Stimulated activated CD4-positive, alpha-beta T cell treated with anti-CD3 and anti-CD28 coated beads, Interleukin-2, amount 100 ng/mL, for 4 hours (primary cell): ENCODE measurements around the gene LYPD3.
"Not testable (repeated sequence)": the region's sequence is repeated elsewhere in the genome, so short reads cannot be mapped to it uniquely, and the experiment has no call there.

Source experiments
- DNase-seq: peaks from one replicate; pipeline ENCODE4 v3.0.0-alpha.2; 2020; ENCODE audit warnings: low read depth

Gene LYPD3

DNA sequence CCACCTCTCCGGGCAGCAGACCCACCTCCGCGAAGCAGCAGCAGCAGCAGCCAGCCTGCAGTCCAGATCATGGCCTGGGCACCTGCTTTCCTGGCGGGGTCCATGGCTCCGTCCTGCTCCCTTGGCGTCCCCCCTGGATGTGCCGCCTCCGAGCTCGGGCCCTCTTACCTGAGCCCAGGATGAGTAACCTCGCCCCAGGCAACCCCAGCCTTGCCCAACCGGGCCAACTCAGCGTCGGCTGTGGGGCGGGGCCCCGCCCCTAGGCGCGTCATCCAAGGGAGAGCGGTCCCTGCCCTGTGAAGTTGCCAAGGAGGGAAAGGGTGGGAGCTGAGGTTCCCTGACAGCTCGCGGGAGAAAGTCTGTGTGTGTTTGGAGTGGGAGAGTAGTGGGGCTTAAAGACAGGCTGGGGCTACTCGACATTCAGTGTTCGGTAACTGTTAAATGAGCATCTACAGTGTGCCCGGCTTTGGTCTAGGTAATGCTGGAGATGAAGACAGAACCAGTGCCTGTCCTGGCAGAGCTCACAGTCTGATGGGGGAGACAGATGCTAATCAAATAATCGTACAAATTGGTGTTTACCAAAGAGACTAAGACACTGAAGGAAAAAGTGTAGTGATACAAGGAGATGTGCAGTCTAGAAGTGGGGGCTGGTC is at the start of gene LYPD3:
Gene LYPD3, minus strand, starts transcription at position 141 of the 653 bp plus-strand sequence. Its CDS starts 37 bp downstream, at position 104.
- DNase-seq: no peak

- not testable (repeated sequence) for DNase-seq
Measured at GRCh38 chr19:43512399-43512798, 47.0 kb upstream of the LYPD3 start.

GRCh38 chr19:43511324-43511723 is 45.9 kb upstream of the LYPD3 start:
- DNase-seq: no peak

GRCh38 chr19:43510713-43511112 is 45.3 kb upstream of the LYPD3 start:
- DNase-seq: no peak

DNA sequence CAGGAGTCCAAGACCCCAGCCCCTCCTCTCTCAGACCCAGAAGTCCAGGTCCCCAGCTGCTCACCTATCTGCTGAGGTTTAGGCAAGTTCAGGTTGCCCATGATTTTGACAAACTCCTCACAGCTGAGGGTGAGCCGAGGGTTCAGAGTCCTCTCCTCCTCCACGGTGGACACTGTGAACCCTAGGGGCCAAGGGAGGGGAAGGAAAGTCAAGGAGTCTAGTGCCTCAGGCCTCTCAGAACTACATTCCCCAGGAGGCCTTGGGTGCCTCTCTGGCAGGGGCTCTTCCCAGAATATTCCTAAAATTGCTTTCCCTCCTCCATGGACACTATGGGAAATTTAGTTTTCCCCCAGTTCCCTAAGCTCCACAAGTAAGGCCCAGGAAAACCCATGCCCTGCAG is 42.5 kb upstream of the LYPD3 start:
- no peak for DNase-seq

DNA sequence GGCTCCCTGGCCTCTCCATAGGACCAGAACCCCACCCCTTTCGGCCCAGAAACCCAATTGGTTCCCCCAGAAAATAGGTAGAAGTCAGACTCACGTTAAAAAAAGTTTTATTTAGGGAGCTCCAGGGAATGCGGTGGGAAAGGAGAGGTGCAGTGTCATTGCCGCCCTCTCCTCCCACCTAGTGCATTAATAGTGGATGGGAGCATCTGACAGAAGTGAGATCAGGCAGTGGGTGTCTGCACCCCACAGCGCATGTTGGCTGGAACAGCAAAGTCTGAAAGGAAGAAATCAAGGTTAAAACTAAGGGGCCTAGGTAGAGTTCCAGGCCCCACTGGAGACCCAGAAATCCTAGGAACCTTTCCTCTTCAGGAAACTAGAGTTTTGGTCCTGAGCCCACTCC is 41.2 kb upstream of the LYPD3 start:
- no peak for DNase-seq

DNA sequence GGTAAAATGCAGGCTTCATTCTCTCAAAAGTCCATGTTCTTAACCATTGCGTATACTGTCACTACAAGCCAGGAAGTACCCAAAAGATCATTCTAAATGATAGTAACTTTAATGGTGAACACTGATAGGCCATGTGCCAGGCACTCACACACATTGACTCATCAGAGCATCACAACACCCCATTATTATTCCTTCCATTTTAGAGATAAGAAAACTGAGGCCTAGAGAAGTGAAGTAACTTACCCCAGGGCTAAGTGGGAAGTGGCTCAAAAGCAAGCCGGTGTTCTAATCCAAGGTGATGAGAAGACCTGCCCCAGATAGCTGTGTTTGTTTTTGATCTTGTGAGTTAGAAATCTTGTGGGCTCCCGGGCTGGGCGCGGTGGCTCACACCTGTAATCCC is 40.5 kb upstream of the LYPD3 start:
- DNase-seq: no peak

GRCh38 chr19:43505186-43505456 is 39.7 kb upstream of the LYPD3 start:
- DNase-seq: no peak

- peak; percentile 40 for DNase-seq
Measured at GRCh38 chr19:43504426-43505185, 39.2 kb upstream of the LYPD3 start, which contains the start of gene PHLDB3. Gene PHLDB3 (minus strand): TSS chr19:43504746. CDS start chr19:43504118, 628 bp downstream.

DNA sequence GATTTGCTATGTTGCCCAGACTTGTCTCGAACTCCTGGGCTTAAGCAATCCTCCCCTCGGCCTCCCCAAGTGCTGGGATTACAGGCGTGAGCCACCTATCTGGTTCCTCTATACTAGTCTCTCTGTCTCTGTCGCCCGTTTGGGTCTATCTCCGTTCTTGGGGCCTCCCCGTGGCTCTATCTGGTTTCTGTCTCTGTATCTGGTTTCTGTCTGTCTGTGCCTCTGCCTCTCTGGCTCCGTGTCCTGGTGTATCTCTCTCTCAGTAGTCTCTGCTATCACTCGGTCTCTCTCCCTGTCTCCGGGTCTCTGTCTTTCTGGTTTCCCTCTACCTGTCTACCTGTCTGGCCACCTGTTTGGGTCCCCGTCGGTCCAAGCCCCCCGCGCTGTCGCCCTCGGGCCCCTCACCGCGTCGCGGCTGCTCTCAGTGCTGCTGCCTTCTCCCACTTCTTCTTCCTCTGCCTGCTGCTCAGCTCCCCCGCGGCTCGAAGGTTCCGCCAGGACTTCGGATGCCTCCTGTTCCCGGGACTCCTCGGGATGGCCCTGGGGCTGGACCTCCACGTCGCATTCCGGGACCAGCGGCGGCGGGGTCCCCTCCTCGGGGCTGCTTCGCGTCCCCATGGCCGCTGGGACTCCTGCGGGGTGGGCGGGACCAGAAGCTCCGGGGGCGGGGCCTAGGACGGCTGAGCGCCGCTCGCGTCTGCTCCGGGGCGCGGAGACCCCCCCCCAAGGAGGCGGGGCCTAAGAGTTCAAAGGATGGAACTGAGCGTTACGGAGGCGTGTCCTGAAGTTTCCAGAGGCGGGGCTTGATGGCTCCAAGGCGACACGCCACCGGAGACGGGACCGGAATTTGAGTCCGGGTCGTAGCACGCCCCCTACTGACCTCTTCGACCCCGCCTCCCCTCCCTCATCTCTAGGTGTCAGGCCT is 38.4 kb upstream of the LYPD3 start:
- DNase-seq: peak; percentile 99

- no peak for DNase-seq
Measured at GRCh38 chr19:43502419-43502976, 37.1 kb upstream of the LYPD3 start.

DNA sequence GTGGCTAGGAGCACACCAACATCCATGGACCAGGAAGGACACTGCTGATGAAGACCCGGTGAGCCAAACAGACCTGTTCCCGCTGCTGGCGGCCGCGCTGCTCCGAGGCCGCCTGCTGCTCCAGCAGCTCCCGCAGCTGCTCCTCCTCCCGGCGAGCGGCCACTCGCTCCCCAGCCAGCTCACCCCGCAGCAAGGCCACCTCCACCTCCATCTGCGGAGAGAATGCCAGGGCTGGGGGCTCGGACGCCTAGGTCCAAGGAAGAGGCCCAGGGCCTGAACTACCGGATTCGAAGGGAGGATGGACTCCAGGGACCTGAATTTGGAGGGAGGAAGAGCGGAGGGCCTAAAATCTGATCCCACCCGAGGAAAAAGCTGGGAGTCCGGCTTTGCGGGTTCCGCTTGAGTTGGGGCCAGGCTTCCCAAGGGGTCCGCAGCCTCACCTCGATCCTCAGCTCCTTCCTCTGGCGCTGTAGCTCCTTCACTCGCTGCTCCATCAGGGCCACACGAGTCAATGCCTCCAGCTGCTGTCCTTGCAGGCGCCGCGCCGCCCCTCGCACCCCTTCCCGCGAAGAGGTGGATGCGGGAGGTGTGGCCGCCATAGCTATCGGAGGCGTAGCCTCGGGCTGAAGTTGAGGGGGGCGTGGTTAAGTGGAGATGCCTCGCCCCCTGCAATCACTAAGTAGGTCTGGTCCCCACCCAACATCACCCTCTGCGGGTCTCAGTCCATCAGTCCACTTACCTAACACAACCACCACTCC is 36.4 kb upstream of the LYPD3 start:
- DNase-seq: no peak

DNA sequence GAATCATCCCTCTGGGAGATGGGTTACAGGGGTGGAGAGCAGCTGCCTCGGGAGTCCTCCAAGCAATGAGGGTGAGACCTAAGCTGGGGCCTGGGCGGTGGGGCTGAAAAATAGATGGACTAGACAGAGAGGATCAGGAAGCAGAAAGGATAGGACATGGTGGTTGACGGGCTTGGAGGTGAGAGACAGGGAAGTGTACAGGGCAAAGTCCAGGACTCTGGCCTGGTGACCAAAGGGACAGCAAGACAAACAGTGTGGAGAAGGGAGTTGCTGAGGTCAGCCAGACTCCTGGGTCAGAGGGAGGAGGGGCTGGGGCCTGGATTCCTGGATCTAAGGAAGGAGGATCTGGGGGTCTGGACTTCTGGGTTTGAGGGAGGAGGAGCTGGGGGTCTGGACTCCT is 33.6 kb upstream of the LYPD3 start:
- DNase-seq: no peak

- DNase-seq: no peak
Measured at GRCh38 chr19:43498233-43498842, 32.9 kb upstream of the LYPD3 start.

DNA sequence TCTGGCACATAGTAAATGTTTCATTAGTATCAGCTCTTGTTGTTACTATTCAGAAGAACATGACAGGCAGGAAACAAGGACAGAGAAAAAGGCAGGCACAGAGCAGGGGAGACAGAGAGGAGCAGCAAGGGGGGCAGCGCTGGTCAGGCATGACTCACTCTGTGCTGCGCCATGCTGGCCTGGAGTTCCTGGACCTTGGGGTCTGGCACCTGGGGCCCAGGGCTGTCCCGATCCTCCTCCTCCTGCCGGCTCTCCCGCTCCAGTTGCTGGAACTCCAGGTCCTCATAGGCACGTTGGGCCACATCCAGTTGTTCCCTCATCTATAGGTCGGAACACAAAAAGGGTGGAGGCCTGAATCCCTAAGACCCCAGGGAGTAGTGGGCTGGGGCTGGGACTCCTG is 31.6 kb upstream of the LYPD3 start:
- no peak for DNase-seq

DNA sequence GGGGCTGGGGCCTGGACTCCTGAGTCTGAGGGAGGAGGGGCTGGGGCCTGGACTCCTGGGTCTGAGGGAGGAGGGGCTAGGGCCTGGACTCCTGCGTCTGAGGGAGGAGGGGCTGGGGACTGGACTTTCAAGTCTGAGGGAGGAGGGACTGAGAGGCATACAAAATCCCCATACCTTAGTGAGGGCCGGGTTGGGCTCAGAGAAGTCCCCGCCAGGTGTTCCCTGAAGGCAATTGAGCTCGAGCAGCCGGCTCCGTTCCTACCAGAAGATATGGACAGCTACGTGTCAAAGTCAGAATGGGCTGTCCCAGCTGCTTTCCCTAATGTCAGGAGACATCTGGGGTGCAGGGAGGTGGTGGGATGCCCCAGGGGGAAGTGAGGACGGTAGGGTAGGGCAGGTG is 29.7 kb upstream of the LYPD3 start:
- DNase-seq: no peak

DNA sequence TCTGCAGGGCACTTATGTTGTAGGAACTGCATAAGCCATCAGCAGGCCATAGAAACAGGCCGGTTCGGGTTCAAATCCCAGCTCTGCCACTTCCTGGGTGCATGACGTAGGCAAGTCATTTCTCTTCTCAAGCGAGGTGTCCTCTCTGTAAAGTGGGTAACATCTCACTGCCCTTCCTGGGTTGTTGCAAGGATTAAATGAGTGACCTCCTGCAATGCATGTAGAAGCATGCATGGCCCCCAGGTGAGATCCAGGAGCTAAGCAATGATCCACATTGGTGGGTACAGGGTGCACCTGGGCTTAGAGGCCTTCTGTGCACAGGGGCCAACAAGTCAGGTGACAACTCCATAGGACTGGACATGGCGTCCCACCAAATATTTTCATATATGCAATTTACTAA is 25.4 kb upstream of the LYPD3 start:
- DNase-seq: no peak

DNA sequence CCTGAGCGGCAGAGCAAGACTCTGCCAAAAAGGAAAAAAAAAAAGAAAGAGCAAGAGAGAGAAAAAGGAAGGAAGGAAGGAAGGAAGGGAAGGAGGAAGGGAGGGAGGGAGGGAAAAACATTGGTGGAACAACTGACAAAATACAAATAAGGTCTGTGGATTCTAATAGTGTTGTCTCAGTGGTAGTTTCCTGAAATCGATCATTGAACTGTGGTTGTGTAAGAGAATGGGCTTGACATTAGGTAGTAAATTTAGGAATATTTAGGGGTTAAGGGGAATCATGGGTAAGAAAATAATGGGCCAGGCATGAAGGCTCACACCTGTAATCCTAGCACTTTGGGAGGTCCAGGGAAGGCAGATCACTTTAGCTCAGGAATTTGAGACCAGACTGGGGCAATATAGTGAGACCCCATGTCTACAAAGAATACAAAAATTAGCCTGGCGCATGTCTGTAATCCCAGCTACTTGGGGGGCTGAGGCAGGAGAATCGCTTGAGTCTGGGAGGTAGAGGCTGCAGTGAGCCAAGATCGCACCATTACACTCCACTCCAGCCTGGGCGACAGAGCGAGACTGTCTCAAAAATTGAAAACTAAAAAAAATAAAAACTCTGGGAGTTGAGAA is 24.7 kb upstream of the LYPD3 start:
- no peak for DNase-seq

GRCh38 chr19:43489310-43489709 is 23.9 kb upstream of the LYPD3 start:
- DNase-seq: no peak

DNA sequence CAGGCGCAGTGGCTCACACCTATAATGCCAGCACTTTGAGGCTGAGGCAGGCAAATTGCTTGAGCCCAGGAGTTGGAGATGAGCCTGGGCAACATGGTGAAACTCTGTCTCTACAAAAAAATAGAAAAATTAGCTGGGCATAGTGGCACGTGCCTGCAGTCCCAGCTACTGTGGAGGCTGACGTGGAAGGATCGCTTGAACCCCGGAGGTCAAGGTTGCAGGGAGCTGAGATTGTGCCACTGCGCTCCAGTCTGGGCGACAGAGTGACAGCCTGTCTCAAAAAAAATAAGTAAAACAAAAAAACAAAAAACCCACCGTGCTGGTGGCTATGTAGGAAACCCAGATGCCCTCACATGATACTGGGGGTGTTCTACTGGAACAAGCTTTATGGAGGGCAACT is 22.8 kb upstream of the LYPD3 start:
- DNase-seq: no peak

DNA sequence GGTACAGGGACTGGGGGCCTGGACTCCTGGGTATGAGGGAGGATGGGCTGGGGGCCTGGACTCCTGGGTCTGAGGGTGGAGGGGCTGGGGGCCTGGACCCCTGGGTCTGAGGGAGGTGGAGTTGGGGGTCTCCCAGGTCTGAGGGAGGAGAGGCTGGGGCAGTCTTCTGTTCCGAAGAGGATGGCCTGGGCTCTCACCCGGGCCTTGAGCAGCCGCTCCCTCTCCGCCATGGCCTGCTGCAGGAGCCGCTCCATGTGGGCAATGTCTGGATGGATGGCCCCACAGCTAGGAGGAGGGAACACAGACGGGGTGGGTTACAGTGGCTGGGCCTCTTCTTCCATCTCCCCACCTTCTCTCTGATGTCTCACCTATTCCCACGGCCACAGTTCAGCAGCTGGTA is 21.0 kb upstream of the LYPD3 start:
- no peak for DNase-seq
